CD4-positive, alpha-beta T cell treated with Interleukin-17A for 1 hour (primary cell): ENCODE measurements around the gene SLC17A9.

Source experiments
- DNase-seq: peaks from one replicate; pipeline ENCODE4 v3.0.0-alpha.2; 2020

SLC17A9 gene

GRCh38 chr20:62940875-62941274 is 11.6 kb upstream of the SLC17A9 start:
- DNase-seq = no peak

- no peak for DNase-seq
These were observed 10.7 kb upstream of the SLC17A9 start for GRCh38 chr20:62941792-62942191.

DNA sequence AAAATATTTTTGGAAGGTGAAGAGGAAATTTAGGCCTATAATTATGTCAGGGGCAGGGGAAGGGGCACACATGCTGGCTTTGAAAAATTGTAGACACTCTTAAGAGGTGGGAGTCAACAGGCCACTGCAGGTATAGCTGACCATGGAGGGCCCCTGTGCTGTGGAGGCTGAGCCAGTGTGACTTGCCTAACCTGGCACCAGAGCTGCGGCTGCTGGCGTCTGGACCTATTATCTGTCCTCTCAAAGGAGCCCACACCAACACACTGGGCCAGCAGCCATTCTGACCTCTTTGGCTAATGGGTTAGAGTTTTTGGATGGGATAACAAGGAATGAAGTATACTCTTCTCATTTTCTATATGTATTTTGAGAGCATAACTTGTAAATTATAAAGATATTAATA is 10.1 kb upstream of the SLC17A9 start:
- DNase-seq = no peak

DNA sequence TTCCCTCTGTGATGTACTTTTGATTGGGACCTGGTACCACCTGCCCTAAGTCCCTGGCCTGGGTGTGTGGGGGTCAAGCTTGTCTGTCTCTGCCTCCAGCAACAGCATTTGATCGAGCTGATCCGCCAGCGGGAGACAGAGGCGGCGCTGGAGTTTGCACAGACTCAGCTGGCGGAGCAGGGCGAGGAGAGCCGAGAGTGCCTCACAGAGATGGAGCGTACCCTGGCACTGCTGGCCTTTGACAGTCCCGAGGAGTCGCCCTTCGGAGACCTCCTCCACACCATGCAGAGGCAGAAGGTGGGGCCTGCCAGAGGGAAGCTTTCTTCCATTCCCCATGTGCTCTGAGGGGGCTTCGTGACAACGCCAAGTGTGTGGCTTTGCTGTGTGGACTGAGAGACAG is 9.1 kb upstream of the SLC17A9 start:
- no peak for DNase-seq

GRCh38 chr20:62944184-62944583 is 8.3 kb upstream of the SLC17A9 start:
- no peak for DNase-seq

- DNase-seq = no peak
These were observed 7.8 kb upstream of the SLC17A9 start for GRCh38 chr20:62944746-62945145.

GRCh38 chr20:62945771-62946339 is 6.7 kb upstream of the SLC17A9 start:
- no peak for DNase-seq

DNA sequence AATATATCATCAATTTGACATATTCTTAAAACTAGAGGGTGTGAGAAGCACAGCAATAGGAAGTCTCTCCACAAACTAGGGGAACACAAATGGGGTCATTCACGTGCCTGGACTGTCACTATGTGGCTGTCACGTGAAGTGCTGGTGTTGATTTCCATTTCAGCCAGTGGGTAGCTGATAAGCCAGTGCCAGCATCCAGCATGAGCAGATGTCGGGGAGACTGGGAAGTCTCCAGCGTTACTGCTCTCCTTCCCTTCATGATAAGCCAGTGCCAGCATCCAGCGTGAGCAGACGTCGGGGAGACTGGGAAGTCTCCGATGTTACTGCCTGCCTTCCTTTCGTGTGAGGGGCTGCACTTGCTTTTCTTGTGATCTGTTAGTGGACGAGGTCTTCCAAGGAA is 5.6 kb upstream of the SLC17A9 start:
- no peak for DNase-seq

DNA sequence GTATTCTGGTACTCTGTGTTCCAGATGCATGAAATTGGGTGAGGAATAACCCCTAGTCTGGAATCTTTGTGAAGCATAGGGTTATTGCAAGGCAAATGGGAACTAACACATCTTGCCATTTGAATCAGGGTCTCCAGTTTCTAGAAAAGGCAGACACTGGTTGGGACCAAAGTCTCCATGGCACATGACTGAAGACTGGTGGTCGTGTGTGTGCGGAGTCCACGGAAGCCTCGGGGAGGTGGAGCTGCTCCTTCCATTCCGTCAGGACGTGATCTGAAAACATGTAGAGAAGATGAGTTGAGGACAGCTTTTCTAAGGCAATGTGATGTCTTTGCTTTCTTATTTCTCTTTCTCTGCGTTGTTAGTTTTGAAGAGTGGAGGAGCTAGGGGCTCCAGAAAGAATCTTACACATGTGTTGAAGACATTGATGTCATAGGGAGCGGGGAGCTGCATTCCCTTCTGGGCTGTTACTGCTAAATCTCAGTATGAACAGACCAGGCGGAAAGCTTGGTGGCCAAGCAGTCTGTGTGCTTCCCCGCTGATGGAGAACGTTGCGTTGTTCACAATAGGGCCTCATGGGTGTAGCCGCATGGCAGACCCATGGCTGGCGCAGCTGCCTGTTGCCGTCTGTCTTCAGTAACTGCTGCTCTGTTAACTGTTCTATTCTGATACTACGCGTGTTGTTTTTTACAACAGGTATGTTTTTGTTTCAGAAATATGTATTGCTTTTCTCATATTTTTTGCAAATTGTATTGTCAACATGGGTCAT is 4.8 kb upstream of the SLC17A9 start:
- DNase-seq = no peak

- DNase-seq = no peak
These were observed 3.2 kb upstream of the SLC17A9 start for GRCh38 chr20:62949153-62949821.

DNA sequence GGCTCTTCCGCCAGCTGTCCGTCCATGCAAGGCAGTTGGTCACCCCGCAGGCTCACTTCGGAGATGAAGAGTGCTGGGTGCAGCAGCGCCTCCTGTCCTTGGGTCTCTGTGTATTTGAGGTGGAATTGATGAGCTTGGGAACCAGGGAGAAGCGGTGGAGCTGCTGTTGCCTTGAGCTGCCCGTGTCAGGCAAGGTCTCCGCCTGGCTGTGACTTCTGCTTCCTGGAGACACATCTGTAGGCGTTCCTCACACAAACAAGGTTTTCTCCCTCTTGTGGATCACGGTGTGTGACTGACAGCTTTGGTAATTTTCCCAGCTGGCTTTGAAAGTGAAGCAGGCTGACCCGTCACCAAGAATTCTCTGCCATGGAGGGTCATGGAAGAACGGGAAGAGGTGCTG is 2.5 kb upstream of the SLC17A9 start:
- DNase-seq = no peak

GRCh38 chr20:62950741-62951140 is 1.8 kb upstream of the SLC17A9 start:
- no peak for DNase-seq

DNA sequence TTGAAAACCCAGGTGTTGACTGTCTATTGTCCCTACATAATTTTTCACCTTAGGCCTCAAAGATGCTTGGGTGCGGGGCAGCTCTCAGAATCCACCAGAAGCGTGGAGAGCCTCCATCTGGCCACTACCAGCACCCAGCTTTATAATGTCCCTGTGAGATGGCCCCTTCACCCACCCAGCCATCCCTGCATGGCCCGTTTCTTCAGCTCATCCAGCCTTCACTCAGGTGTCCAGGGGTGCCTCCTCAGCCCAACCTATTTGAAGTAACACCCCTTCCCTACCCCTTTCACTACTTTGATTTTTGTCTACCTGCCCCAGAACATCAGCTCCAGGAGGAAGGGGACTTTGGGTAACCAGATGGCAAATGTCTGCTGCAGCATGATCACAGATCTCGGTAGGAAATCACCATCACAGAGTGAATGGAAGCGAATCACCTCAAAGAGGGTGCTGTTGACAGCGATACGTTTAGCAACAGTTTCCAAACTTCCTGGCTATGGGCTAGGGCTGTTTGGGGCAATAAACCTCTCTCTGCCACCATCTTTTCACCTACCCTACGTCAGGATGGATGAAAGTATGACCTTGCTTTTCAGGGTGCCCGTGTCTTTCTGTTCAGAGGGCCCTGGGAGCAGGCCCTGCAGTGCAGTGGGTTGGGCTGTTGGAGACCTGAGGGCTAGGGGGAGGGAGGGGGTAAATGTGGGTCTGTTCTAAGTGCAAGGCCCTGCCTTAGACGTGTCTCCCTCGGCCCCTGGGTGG is 1.2 kb upstream of the SLC17A9 start:
- DNase-seq = no peak

DNA sequence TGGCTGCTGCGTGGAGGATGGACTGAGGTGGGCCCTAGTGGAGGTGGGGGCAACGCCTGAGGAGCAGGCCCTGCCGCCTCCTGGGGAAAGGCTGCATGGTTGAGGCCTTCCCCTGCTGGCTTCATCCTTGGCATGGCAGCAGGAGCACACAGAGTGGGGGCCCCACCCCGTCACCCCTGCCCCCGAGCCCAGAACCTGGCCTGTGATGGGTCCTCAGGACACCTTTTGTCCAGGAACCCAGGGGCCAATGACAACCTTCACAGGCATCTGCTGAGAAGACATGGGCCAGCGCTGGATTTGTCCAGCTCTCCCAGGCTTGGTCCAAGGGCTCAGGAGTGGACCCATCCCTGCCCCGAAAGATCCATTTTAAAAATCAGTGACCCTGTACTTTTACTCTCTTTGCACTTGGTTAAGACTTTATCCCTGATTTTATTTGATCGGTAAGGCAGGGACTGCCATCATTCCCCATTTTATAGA is 575 bp upstream of the SLC17A9 start:
- DNase-seq = no peak

GRCh38 chr20:62952968-62953838 is 694 bp downstream of the SLC17A9 start:
- DNase-seq = no peak

- peak; percentile 80 for DNase-seq
These were observed 1.6 kb downstream of the SLC17A9 start for GRCh38 chr20:62953839-62954703.

DNA sequence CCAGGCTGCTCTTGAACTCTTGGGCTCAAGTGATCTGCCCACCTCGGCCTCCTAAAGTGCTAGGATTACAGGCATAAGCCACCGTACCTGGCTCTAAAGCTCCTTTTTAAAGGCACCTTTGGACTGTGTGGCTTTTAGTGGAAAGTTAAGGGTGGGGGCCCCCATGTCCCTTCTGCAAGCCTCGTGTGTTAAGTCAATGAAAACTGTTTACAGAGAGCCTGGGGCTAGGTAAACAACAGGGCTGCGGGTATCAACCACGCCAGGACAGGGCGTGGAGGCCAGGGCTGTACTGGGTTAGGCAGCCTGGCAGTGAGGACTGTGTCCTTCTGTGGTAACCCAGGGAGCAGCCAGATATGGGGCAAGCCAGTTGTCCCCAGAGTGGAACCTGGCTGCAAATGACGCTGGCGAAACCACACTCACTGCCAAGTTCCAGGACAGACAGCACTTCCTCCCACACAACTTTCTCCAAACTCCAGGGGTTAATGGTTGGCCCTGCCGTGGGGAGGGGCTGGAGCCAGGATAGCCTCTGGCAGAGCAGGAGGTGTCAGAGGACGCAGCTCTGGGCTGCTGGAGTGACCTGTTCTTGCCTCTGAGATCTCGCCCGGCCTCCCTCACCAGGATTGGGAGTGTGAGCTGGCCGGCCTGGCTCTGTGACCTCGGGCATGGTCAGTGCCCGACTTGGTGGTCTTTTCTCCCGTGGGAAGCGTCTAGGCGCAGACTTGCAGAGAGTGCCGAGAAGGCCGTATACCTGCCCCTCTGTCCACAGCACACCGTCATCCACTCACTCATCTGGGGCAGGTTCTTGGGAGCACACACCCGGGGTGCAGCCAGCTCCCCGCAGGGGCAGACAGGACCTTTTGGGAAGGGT is 3.2 kb downstream of the SLC17A9 start:
- no peak for DNase-seq

DNA sequence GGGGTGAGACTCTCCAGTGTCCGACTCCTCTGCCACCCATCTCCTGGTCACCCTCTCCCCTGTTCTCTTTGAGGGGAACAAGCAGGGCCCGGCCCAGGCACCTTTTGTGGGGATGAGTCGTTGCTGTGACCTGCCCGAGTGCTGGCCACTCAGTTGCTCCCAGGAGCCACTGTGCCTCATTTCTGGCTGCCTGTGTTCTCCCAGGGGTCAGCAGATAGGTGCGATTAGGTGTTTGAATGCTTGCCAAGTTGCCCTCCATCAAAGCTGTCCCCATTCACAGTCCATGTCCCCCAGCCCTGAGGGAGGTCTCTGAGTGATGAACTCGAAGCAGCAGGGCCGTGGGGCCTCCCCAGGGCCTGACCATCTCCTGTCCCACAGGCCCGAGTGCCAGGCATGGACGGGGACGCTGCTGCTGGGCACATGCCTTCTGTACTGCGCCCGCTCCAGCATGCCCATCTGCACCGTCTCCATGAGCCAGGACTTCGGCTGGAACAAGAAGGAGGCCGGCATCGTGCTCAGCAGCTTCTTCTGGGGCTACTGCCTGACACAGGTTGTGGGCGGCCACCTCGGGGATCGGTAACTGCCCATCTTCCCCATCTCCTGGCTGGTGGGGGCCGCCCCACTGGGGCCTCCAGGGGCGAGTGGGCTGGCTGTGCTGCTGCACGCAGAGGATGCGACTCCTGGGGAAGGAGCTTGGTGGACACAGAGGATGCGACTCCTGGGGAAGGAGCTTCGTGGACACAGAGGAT is 4.1 kb downstream of the SLC17A9 start:
- no peak for DNase-seq
